Measurements from ENCODE around the gene DNASE1L3.

GRCh38 chr3:58192069-58192468 lies 18.7 kb downstream of the DNASE1L3 start:
- TF ChIP-seq, protein P1, sequence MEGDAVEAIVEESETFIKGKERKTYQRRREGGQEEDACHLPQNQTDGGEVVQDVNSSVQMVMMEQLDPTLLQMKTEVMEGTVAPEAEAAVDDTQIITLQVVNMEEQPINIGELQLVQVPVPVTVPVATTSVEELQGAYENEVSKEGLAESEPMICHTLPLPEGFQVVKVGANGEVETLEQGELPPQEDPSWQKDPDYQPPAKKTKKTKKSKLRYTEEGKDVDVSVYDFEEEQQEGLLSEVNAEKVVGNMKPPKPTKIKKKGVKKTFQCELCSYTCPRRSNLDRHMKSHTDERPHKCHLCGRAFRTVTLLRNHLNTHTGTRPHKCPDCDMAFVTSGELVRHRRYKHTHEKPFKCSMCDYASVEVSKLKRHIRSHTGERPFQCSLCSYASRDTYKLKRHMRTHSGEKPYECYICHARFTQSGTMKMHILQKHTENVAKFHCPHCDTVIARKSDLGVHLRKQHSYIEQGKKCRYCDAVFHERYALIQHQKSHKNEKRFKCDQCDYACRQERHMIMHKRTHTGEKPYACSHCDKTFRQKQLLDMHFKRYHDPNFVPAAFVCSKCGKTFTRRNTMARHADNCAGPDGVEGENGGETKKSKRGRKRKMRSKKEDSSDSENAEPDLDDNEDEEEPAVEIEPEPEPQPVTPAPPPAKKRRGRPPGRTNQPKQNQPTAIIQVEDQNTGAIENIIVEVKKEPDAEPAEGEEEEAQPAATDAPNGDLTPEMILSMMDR (IDR thresholded peaks at IDR 0.05) = no peak
- no peak for TF ChIP-seq ZFP36 (IDR thresholded peaks at IDR 0.05; ENCODE audit: borderline replicate concordance, partially characterized antibody)
- no peak for TF ChIP-seq RAD21 (conservative IDR thresholded peaks at IDR 0.05 in 1 of 2, IDR thresholded peaks at IDR 0.05 in 1 of 2)
- TF ChIP-seq ZC3H11A (IDR thresholded peaks at IDR 0.05) = no peak
- TF ChIP-seq CBX8 (IDR thresholded peaks at IDR 0.05) = no peak
- TF ChIP-seq EP300 (IDR thresholded peaks at IDR 0.05) = no peak
- TF ChIP-seq RNF2 (IDR thresholded peaks at IDR 0.05; ENCODE audit: borderline replicate concordance, low read depth) = no peak

All from A549 (cell line).